ENCODE measurements around the gene LARP1B.
"Not testable (repeated sequence)": the region's sequence is repeated elsewhere in the genome, so short reads cannot be mapped to it uniquely, and the experiment has no call there.

LARP1B gene

GRCh38 chr4:128141866-128142265, 80.8 kb downstream of the LARP1B start:
- DNase-seq, result no peak

GRCh38 chr4:128145727-128146126, 84.6 kb downstream of the LARP1B start:
- no peak for DNase-seq

GRCh38 chr4:128153800-128154199, 92.7 kb downstream of the LARP1B start:
- DNase-seq, result no peak

- DNase-seq, result no peak
Observed at GRCh38 chr4:128155231-128155855, 94.2 kb downstream of the LARP1B start.

- DNase-seq, result no peak
Observed at GRCh38 chr4:128155874-128156456, 94.9 kb downstream of the LARP1B start.

- not testable (repeated sequence) for DNase-seq
Observed at GRCh38 chr4:128156472-128156871, 95.4 kb downstream of the LARP1B start.

GRCh38 chr4:128158894-128159293, 97.8 kb downstream of the LARP1B start:
- no peak for DNase-seq

GRCh38 chr4:128159967-128160366, 98.9 kb downstream of the LARP1B start:
- DNase-seq, result no peak

GRCh38 chr4:128161138-128161537, 100.0 kb downstream of the LARP1B start:
- no peak for DNase-seq

GRCh38 chr4:128162434-128162833, 101.3 kb downstream of the LARP1B start:
- no peak for DNase-seq

GRCh38 chr4:128163177-128164117, 102.3 kb downstream of the LARP1B start:
- no peak for DNase-seq

GRCh38 chr4:128166982-128167381, 105.9 kb downstream of the LARP1B start:
- DNase-seq, result no peak

GRCh38 chr4:128168701-128169100, 107.6 kb downstream of the LARP1B start:
- DNase-seq, result no peak

GRCh38 chr4:128169245-128169644, 108.1 kb downstream of the LARP1B start:
- DNase-seq, result no peak

GRCh38 chr4:128176643-128177042, 115.5 kb downstream of the LARP1B start:
- DNase-seq, result no peak

GRCh38 chr4:128177498-128177897, 116.4 kb downstream of the LARP1B start:
- no peak for DNase-seq

GRCh38 chr4:128186623-128187022, 125.5 kb downstream of the LARP1B start:
- DNase-seq, result no peak

- peak; percentile 61 for DNase-seq
Observed at GRCh38 chr4:128191115-128191781, 130.1 kb downstream of the LARP1B start.

GRCh38 chr4:128220286-128221235, 159.4 kb downstream of the LARP1B start:
- DNase-seq, result no peak

- no peak for DNase-seq
Observed at GRCh38 chr4:128221586-128221985, 160.5 kb downstream of the LARP1B start.

GRCh38 chr4:128225148-128225547, 164.0 kb downstream of the LARP1B start:
- DNase-seq, result no peak

GRCh38 chr4:128227991-128228571, 167.0 kb downstream of the LARP1B start:
- no peak for DNase-seq

Data from effector CD4-positive, alpha-beta T cell (primary cell).